HFF-Myc (cell line): ENCODE measurements around the gene IGFLR1.

Experiments
- DNase-seq: peaks from one replicate; pipeline ENCODE4 v3.0.0-alpha.2; 2011; ENCODE audit warnings: low read depth; ENCODE audit errors: extremely low read depth
- H3K4me3 ChIP-seq: replicated peaks from 2 replicates; pipeline ENCODE4 v1.5.1; 2011; ENCODE audit warnings: low read depth, mild to moderate bottlenecking, control low read depth, low read length
- CTCF ChIP-seq: IDR thresholded peaks from 2 replicates; pipeline ENCODE4 v1.5.1; 2012; ENCODE audit warnings: mild to moderate bottlenecking, low read depth, low read length, control low read depth; ENCODE audit errors: missing control alignments

IGFLR1 gene

GRCh38 chr19:35738021-35738886, 4.0 kb downstream of the IGFLR1 start:
- H3K4me3 ChIP-seq: no peak overlapping the region
- DNase-seq: no peak
- no peak for TF ChIP-seq CTCF

GRCh38 chr19:35736913-35737886, 5.1 kb downstream of the IGFLR1 start:
- no peak for TF ChIP-seq CTCF
- no peak for DNase-seq
- H3K4me3 ChIP-seq: no peak overlapping the region

- H3K4me3 ChIP-seq: no peak overlapping the region
- no peak for DNase-seq
- TF ChIP-seq CTCF: no peak
Observed at GRCh38 chr19:35734889-35735288, 7.4 kb downstream of the IGFLR1 start.

- no peak overlapping the region for H3K4me3 ChIP-seq
- TF ChIP-seq CTCF: no peak
- DNase-seq: no peak
Observed at GRCh38 chr19:35734273-35734672, 8.0 kb downstream of the IGFLR1 start.

- no peak for TF ChIP-seq CTCF
- DNase-seq: no peak
- no peak overlapping the region for H3K4me3 ChIP-seq
Observed at GRCh38 chr19:35733180-35734125, 8.8 kb downstream of the IGFLR1 start.
